VCaP (cell line): ENCODE measurements around the gene HACL1.

Experiments
- H3K27ac ChIP-seq: fragments of 450-650 bp; 2 replicates; pipeline ENCODE4 v1.5.1; 2017
- TF ChIP-seq, protein P1 (sequence below): fragments of 450-650 bp; conservative IDR thresholded peaks from 2 replicates; pipeline ENCODE4 v1.5.1; 2017; ENCODE audit warnings: mild to moderate bottlenecking, moderate library complexity

The HACL1 gene

DNA sequence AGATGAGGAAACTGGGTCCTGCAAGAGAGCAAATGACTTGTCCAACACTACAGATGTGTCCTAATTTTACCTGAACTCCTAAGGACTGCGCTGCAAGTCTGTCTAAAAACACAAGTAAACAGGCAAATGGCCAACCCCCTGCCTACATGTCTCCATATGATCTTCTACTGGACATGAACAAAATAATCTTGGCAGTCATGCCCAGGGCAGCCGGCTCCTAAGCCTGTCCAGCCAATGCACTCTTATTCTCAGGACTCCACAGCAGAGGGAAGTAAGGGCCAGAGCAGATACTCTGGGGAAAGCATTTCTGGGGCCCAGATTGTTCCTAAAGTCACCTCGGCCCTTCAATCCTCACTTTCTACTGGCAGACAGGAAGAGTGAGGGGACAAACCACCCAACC, 90.2 kb downstream of the HACL1 start:
- TF ChIP-seq, protein P1, sequence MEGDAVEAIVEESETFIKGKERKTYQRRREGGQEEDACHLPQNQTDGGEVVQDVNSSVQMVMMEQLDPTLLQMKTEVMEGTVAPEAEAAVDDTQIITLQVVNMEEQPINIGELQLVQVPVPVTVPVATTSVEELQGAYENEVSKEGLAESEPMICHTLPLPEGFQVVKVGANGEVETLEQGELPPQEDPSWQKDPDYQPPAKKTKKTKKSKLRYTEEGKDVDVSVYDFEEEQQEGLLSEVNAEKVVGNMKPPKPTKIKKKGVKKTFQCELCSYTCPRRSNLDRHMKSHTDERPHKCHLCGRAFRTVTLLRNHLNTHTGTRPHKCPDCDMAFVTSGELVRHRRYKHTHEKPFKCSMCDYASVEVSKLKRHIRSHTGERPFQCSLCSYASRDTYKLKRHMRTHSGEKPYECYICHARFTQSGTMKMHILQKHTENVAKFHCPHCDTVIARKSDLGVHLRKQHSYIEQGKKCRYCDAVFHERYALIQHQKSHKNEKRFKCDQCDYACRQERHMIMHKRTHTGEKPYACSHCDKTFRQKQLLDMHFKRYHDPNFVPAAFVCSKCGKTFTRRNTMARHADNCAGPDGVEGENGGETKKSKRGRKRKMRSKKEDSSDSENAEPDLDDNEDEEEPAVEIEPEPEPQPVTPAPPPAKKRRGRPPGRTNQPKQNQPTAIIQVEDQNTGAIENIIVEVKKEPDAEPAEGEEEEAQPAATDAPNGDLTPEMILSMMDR = no peak
- no peak overlapping the region for H3K27ac ChIP-seq
